ENCODE data around the gene FEM1A.

The FEM1A gene

DNA sequence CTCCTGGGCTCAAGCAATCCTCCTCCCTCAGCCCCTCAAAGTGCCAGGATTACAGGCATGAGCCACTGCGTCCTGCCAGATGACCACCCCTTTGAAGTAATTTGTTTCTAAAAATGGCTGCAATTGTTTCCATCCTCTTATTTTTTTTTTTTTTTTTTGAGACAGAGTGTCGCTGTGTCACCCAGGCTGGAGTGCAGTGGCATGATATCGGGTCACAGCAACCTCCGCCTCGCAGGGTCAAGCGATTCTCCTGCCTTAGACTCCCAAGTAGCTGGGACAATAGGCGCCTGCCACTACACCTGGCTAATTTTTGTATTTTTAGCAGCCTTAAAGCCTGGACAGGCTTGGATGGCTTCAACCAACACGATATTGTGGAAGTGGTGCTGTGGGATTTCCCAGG, 45.5 kb upstream of the FEM1A start:
- Histone ChIP-seq H3K36me3 (replicated peaks; ENCODE audit: low read depth, low read length) (no peaks in the 10 kb centered on the region), H3K27ac (ENCODE audit: low read length) (no peak overlapping the region), H3K9ac (ENCODE audit: low read length) (no peak overlapping the region), H3K79me2 (ENCODE audit: low read length) (no peaks in the 10 kb centered on the region), H3K4me1 (ENCODE audit: low read length) (no peaks in the 10 kb centered on the region), H4K20me1 (ENCODE audit: insufficient read depth, low read length) (no peaks in the 10 kb centered on the region), H3K9me3 (ENCODE audit: insufficient read depth, low read length) (no peaks in the 10 kb centered on the region), H3K4me2 (ENCODE audit: low read length) (no peak overlapping the region), H3K4me3 (ENCODE audit: low read length) (no peak overlapping the region), H3K27me3 (ENCODE audit: low read depth, low read length) (peaks cover 9% of the 10 kb centered on the region; the same call in 1 of the 2 replicates), H2AFZ (ENCODE audit: low read depth, low read length) (no peak overlapping the region)
- no peak for TF ChIP-seq EZH2phosphoT487 (IDR thresholded peaks at IDR 0.05; ENCODE audit: low read depth)
- TF ChIP-seq, protein P1, sequence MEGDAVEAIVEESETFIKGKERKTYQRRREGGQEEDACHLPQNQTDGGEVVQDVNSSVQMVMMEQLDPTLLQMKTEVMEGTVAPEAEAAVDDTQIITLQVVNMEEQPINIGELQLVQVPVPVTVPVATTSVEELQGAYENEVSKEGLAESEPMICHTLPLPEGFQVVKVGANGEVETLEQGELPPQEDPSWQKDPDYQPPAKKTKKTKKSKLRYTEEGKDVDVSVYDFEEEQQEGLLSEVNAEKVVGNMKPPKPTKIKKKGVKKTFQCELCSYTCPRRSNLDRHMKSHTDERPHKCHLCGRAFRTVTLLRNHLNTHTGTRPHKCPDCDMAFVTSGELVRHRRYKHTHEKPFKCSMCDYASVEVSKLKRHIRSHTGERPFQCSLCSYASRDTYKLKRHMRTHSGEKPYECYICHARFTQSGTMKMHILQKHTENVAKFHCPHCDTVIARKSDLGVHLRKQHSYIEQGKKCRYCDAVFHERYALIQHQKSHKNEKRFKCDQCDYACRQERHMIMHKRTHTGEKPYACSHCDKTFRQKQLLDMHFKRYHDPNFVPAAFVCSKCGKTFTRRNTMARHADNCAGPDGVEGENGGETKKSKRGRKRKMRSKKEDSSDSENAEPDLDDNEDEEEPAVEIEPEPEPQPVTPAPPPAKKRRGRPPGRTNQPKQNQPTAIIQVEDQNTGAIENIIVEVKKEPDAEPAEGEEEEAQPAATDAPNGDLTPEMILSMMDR (IDR thresholded peaks at IDR 0.05; ENCODE audit: low read depth, low read length) = no peak

DNA sequence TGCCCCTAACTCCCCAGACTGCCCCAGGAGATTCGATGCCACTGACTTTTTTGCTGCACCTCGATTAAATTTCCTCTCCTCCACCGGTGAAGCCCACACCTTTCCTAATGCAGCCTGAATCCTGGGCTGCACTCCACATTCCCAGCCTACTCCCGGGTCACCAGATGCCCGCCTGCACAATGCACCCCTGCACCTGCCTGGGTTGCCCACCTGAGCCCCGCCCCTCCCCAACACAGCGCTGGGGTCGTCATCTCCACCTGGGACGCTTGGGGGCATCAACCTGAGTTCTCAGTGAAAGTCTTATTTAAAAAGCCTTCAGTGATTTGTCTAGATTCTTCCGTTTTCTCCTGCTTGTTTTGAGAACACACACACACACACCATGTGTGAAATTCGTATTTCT, 43.3 kb upstream of the FEM1A start:
- Histone ChIP-seq H4K20me1 (ENCODE audit: insufficient read depth, low read length) (no peaks in the 10 kb centered on the region), H2AFZ (ENCODE audit: low read depth, low read length) (no peak overlapping the region), H3K4me1 (ENCODE audit: low read length) (no peaks in the 10 kb centered on the region), H3K9me3 (ENCODE audit: insufficient read depth, low read length) (no peaks in the 10 kb centered on the region), H3K79me2 (ENCODE audit: low read length) (no peaks in the 10 kb centered on the region), H3K4me3 (ENCODE audit: low read length) (no peak overlapping the region), H3K4me2 (ENCODE audit: low read length) (no peak overlapping the region), H3K27me3 (ENCODE audit: low read depth, low read length) (peaks cover 9% of the 10 kb centered on the region; the same call in 1 of the 2 replicates), H3K36me3 (replicated peaks; ENCODE audit: low read depth, low read length) (no peaks in the 10 kb centered on the region), H3K9ac (ENCODE audit: low read length) (no peak overlapping the region), H3K27ac (ENCODE audit: low read length) (no peak overlapping the region)
- TF ChIP-seq, protein P1 (IDR thresholded peaks at IDR 0.05; ENCODE audit: low read depth, low read length) = no peak
- TF ChIP-seq EZH2phosphoT487 (IDR thresholded peaks at IDR 0.05; ENCODE audit: low read depth) = no peak

DNA sequence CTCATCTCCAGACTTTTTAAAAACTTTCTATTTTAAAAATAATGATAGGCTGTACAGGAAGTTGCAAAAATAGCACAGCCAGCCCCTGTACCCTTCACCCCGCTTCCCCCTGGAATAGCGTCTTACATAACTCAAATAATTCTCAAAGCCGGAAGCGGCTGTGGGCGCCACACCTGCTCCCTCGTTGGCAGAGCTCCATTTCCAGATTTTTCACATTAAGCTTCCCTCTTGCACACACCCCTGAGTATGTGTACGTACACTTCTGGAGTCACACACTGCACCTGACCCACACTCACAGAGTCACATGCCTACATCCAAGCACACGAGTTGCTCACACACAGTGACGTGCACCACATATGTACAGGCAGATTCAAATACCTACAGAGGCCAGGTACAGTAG, 42.9 kb upstream of the FEM1A start:
- no peaks in the 10 kb centered on the region for H3K36me3 ChIP-seq (replicated peaks; ENCODE audit: low read depth, low read length)
- H4K20me1 ChIP-seq (ENCODE audit: insufficient read depth, low read length) = no peaks in the 10 kb centered on the region
- H3K4me3 ChIP-seq (ENCODE audit: low read length) = no peak overlapping the region
- no peak overlapping the region for H2AFZ ChIP-seq (ENCODE audit: low read depth, low read length)
- H3K27me3 ChIP-seq (ENCODE audit: low read depth, low read length) = peaks cover 9% of the 10 kb centered on the region; the same call in 1 of the 2 replicates
- no peak overlapping the region for H3K9ac ChIP-seq (ENCODE audit: low read length)
- no peaks in the 10 kb centered on the region for H3K9me3 ChIP-seq (ENCODE audit: insufficient read depth, low read length)
- H3K4me1 ChIP-seq (ENCODE audit: low read length) = no peaks in the 10 kb centered on the region
- no peaks in the 10 kb centered on the region for H3K79me2 ChIP-seq (ENCODE audit: low read length)
- TF ChIP-seq, protein P1 (IDR thresholded peaks at IDR 0.05; ENCODE audit: low read depth, low read length) = no peak
- TF ChIP-seq EZH2phosphoT487 (IDR thresholded peaks at IDR 0.05; ENCODE audit: low read depth) = no peak
- no peak overlapping the region for H3K4me2 ChIP-seq (ENCODE audit: low read length)
- H3K27ac ChIP-seq (ENCODE audit: low read length) = no peak overlapping the region

DNA sequence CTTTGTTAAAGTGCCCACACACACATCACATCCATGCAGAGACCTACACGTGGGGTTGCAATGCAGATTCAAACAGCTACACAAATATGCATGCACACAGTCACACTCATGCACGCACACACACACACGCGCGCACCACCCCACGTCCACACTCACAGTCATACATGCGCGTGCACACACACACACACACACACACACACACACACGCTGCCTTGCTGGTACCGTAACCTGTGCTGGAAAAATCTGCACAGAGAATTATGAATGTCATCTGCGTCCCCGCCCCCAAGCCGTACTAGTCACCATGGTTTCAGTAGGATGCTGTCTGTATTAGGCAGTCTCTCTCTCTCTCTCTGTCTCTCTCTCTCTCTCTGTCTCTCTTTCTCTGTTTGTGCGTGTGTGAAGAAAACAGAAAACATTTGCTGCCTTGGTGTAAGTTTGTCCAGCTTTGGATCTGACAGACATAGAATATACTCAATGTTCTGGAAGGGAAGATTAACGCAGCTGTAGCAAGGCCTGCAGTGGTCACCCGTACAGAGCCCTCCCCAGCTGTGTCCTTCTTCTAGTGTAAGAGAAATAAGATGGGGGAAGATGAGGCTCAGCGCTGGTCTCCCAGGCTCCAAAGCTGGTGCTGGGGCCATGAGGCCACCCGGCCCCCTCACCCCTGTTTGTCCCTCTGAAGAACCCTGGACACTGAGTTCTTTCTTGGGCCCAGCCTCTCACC, 41.5 kb upstream of the FEM1A start:
- H3K27me3 ChIP-seq (ENCODE audit: low read depth, low read length) = peaks cover 9% of the 10 kb centered on the region; the same call in 1 of the 2 replicates
- H3K9ac ChIP-seq (ENCODE audit: low read length) = no peak overlapping the region
- no peak overlapping the region for H3K4me2 ChIP-seq (ENCODE audit: low read length)
- H3K4me3 ChIP-seq (ENCODE audit: low read length) = no peak overlapping the region
- H3K4me1 ChIP-seq (ENCODE audit: low read length) = no peaks in the 10 kb centered on the region
- H3K36me3 ChIP-seq (replicated peaks; ENCODE audit: low read depth, low read length) = no peaks in the 10 kb centered on the region
- H3K79me2 ChIP-seq (ENCODE audit: low read length) = no peaks in the 10 kb centered on the region
- no peaks in the 10 kb centered on the region for H4K20me1 ChIP-seq (ENCODE audit: insufficient read depth, low read length)
- TF ChIP-seq, protein P1 (IDR thresholded peaks at IDR 0.05; ENCODE audit: low read depth, low read length) = no peak
- TF ChIP-seq EZH2phosphoT487 (IDR thresholded peaks at IDR 0.05; ENCODE audit: low read depth) = no peak
- H3K27ac ChIP-seq (ENCODE audit: low read length) = no peak overlapping the region
- no peak overlapping the region for H2AFZ ChIP-seq (ENCODE audit: low read depth, low read length)
- H3K9me3 ChIP-seq (ENCODE audit: insufficient read depth, low read length) = no peaks in the 10 kb centered on the region

All from OCI-LY3 (cell line).